GM18868 (cell line): ENCODE results near the gene PC.
A peak's percentile ranks its signal among the peaks of the same experiment; 100 is the strongest.
"Not testable (repeated sequence)": the region's sequence is repeated elsewhere in the genome, so short reads cannot be mapped to it uniquely, and the experiment has no call there.

Experiments used
- ATAC-seq: cut with Tn5 transposase; IDR thresholded peaks from one replicate; pipeline ENCODE4 v1.9.1; 2021; ENCODE audit warnings: mild to moderate bottlenecking, moderate library complexity; ENCODE audit not compliant: unreplicated experiment

PC gene, protein sequence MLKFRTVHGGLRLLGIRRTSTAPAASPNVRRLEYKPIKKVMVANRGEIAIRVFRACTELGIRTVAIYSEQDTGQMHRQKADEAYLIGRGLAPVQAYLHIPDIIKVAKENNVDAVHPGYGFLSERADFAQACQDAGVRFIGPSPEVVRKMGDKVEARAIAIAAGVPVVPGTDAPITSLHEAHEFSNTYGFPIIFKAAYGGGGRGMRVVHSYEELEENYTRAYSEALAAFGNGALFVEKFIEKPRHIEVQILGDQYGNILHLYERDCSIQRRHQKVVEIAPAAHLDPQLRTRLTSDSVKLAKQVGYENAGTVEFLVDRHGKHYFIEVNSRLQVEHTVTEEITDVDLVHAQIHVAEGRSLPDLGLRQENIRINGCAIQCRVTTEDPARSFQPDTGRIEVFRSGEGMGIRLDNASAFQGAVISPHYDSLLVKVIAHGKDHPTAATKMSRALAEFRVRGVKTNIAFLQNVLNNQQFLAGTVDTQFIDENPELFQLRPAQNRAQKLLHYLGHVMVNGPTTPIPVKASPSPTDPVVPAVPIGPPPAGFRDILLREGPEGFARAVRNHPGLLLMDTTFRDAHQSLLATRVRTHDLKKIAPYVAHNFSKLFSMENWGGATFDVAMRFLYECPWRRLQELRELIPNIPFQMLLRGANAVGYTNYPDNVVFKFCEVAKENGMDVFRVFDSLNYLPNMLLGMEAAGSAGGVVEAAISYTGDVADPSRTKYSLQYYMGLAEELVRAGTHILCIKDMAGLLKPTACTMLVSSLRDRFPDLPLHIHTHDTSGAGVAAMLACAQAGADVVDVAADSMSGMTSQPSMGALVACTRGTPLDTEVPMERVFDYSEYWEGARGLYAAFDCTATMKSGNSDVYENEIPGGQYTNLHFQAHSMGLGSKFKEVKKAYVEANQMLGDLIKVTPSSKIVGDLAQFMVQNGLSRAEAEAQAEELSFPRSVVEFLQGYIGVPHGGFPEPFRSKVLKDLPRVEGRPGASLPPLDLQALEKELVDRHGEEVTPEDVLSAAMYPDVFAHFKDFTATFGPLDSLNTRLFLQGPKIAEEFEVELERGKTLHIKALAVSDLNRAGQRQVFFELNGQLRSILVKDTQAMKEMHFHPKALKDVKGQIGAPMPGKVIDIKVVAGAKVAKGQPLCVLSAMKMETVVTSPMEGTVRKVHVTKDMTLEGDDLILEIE

DNA sequence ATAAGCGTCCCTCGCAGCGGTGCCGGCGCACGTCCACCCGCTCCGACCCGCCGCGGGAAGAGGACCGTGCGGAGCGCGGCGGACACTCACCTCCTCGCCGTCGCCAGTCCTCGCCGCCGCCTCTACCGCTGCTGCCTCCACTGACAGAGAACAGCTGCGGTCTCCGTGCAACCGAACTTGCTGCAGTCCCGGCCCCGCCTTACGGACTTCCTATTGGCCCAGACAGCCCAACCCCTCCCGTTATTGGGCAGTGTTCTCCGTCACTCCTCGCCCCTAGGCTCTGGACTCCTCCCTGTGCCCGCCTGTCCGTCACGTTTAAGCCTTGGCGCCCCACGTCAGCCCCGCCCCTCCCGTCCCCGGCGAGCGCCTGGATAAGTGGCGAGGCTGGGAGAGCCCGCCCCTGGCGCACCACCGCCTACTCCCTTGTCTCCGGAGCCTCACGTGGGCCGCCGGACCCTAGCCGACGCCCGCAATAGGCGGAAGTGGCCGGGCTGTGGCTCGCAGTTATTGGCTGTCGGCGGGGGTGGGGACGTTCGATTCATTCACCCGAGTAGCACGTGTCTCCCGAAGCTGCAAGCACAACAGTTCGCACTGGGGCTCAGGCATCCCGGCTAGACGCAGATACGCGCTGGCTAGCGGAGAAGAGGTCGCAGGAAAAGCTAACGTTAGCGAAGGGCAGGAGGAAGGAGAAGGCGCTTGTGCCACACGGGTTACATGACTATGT, at the start of gene PC:
Gene PC, minus strand, starts transcription at position 152 of the 724 bp plus-strand sequence. CDS start 86,224 bp downstream, outside the sequence.
- peak; percentile 96 for ATAC-seq

- ATAC-seq, result no peak
Measured at GRCh38 chr11:67007126-67007525, 48.9 kb upstream of the PC start.

GRCh38 chr11:67006029-67006884, 48.1 kb upstream of the PC start:
- no peak for ATAC-seq

DNA sequence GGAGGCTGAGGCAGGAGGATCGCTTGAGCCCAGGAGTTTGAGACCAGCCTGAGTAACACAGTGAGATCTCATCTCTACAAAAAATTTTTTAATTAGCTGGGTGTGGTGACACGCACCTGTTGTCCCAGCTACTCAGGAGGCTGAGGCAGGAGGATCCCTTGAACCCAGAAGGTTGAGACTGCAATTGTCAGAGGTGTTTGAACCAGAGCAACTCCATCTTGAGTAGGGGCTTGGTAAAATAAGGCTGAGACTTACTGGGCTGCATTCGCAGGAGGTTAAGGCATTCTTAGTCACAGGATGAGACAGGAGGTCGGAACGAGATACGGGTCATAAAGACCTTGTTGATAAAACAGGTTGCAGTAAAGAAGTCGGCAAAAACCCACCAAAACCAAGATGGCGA, 47.0 kb upstream of the PC start:
- ATAC-seq, result not testable (repeated sequence)

- ATAC-seq, result no peak
Measured at GRCh38 chr11:67002921-67003411, 44.8 kb upstream of the PC start.

DNA sequence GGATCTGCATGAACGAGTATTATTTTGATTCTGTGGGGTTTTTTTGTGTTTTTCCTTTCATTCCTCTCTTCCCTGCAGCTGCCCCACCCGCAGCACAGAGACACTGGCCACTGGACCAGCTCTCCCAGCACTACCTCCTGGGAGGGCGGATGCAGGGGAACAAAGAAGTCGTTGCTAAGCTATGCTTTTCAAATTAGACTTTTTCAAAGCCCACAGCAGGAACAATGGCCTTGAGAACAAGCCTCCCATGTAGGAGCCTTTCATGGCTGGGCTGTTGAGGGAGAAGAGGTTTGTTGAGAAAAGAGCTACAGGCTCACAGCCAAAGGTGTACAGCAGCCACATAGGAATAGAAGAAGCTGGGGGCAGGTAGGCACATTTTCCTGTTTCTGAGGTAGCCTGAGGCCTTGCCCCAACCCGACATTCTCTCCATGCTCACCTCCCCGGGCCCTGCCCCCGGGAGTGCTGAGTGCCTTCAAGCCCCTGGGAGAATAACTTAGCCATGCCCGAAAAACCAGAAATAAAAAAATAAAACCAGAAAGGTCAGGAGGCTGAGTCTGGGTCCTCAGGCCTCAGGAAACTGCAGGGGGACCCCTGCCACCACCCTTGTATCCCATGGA, 44.2 kb upstream of the PC start:
- ATAC-seq, result no peak

DNA sequence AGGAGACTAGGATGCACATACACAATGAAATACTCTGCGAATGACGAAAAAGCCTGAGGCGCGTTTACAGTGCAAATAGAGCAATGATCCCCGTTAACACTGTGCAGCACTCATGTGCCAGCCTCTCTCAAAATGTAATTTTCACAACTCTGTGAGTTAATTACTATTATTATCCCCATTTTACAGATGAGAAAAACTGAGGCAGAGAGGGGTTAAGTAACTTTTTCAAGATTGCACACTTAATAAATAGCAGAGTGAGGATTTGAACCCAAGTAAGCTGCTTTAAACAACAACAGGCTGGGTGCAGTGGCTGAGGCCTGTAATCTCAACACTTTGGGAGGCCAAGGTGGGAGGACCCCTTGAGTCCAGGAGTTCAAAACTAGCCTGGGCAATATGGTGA, 43.1 kb upstream of the PC start:
- no peak for ATAC-seq

DNA sequence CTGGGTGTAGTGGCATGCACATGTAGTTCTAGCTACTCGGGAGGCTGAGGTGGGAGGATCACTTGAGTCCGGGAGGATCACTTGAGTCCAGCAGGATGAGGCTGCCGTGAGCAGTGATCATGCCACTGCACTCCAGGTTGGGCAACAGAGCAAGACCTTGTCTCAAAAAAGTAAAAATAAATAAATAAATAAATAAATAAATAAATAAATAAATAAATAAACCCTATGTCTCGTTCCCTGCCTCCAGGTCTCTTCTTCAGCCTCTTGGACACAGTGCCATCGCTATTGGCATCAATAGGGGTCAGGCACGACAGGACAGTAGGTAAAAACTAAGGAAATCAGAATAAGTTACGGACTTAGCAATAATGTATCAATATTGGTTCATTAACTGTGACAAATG, 41.4 kb upstream of the PC start:
- no peak for ATAC-seq

GRCh38 chr11:66996609-66997273, 38.6 kb upstream of the PC start:
- no peak for ATAC-seq

DNA sequence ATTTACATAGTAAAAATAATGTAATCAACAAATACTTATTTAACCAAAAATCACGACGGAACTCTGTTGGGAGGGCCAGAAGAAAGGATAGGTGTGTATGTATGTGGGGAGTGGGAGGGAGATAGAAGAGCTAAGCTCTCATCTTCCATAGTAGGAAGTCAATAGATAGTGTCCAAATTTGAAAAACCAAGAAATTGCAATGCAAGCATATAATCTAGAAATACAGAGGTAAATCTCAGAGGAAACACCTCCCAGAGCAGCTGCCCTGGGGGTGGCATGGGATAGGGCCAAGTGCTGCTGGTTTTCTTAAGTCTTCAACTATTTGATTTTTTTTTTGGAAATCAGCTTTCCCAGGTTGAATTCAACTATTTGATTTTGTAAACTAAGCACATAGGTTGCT, 33.9 kb upstream of the PC start:
- no peak for ATAC-seq

DNA sequence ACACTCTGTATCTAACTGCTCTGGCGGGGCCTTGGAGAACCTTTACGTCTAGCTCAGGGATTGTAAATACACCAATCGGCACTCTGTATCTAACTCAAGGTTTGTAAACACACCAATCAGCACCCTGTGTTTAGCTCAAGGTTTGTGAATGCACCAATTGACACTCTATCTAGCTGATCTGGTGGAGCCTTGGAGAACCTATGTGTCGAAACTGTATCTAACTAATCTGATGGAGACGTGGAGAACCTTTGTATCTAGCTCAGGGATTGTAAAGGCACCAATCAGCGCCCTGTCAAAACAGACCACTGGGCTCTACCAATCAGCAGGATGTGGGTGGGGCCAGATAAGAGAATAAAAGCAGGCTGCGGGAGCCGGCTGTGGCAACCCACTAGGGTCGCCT, 31.2 kb upstream of the PC start:
- not testable (repeated sequence) for ATAC-seq

DNA sequence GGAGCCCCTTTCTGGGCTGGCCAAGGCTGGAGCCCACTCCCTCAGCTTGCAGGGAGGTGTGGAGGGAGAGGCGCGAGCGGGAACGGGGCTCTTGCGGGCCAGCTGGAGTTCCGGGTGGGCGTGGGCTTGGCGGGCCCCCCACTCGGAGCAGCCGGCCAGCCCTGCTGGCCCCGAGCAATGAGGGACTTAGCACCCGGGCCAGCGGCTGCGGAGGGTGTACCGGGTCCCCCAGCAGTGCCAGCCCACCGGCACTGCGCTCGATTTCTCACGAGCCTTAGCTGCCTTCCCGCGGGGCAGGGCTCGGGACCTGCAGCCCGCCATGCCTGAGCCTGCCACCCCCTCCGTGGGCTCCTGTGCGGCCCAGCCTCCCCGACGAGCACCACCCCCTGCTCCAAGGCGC, 30.6 kb upstream of the PC start:
- ATAC-seq, result not testable (repeated sequence)

DNA sequence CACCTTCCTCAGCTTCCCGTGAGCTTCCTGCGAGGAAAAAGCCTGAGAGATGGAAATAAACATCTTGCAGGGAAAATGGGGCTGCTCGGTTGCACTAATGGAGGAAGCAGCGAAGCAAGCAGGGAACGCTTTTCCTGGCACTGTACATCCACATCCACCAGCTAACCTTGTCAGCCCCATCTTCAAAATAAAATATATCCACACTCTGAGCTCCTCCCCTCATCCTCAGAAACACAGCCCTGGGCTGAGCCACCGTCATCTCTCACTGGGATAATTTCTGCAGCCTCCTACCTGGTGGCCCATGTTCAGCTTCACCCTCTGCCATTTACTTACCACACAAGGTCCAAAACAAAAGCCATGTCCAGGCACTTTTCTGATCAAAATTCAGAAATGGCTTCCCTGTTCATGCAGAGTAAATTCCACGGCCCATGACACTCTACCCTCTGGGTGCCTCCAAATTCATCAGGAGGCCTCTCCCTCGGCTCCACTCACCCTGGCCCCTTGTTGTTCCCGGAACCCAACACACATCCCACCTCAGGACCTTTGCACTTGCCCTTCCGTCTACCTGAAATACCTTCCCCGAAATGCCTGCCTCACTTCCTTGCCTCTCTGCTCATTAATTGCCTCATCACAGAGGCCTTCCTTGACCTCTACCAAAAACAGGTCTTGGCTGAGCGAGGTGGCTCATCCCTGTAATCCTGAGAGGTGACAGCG, 29.9 kb upstream of the PC start:
- ATAC-seq, result no peak

GRCh38 chr11:66987158-66987620, 29.0 kb upstream of the PC start:
- ATAC-seq, result no peak

DNA sequence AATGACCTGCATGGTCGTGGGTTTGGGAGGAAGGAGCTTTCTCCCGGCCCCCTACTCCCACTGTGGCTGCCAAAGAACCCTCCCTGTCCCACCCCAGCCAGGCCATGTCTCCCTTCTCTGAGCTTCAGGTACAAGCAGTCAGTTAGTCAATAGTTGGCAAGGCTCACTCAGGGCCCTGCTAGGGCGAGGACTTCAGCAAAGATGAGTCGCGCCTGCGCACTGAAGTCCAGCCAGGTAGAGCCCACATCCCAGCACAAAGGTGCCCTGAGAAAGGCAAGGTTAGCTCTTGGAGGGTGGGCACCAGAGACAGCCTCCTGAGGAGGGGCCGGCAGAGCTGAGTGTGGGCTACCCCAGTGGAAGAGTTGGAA, 28.0 kb upstream of the PC start:
- ATAC-seq, result no peak

DNA sequence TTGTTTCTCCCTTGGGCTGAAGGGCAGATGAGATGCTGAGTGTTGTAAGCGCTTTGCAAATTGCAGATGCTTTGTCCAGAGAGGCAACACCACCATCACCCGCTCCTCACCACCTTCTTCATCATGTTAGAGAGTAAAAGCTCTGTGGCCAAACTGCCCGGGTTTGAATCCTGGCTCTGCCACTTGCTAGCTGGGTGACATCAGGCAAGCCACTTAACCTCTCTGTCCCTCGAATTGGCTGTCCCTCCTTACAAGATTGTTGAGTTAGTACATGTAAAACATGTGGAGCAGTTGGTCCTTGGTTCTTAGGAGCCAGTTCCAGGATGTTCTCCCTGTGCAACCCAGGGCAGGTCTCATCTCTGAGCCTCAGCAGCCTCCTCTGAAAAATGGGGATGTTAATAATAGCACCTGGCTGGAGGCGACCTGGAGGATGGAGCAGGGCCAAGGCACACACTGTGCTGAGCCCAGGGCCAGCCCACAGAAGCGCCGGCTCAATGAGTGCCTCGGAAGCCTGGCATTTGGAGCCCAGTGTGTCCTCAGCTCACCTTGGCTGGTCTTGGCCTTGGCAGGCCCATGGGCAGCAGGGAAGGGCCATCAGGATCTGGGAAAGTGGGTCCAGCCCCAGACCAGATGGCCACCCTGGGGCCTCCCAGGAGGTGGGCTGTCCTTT, 27.5 kb upstream of the PC start:
- ATAC-seq, result no peak

DNA sequence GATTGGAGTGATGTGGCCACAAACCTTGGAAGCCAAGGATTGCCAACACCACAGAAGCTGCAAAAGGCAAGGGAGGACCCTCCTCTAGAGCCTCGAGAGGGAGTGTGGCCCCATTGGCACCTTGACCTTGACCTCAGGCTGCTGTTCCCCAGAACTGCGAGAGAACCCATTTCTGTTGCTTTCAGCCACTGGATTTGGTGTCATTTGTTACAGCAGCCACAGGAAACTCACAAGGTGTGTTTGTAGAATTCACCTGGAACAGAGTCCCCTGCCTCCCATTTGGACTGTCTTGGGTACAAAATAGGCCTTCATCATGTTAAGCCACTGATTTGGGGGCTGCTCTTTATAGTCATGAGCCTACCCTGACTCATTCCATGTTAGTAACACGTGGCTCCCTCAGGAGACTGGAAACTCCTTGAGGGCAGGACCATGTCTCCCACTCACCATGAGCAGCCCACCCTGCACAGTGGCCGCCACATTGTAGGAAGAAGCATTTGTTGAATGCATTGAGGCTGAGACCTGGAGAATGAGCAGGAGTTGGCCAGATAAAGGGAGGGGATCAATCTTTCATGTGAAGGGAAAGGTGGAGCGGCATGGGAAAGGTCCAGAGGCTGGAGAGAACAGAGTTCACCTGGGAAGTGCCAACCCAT, 25.2 kb upstream of the PC start:
- no peak for ATAC-seq
